ENCODE results near the gene LMAN1.

GRCh38 chr18:59359576-59359952 is 499 bp upstream of the LMAN1 start:
- TF ChIP-seq POLR2A (IDR thresholded peaks at IDR 0.05) (no peak), CTCF (IDR thresholded peaks at IDR 0.05) (no peak)

Measured in esophagus squamous epithelium (tissue), 4 donors.